ENCODE results near the gene PGA3.
"Not testable (repeated sequence)": the region's sequence is repeated elsewhere in the genome, so short reads cannot be mapped to it uniquely, and the experiment has no call there.

Gene PGA3

GRCh38 chr11:61202950-61203746 is at the start of gene PGA3:
Gene PGA3 (plus strand): TSS chr11:61203515. CDS start chr11:61203565, 50 bp downstream.
- not testable (repeated sequence) for H3K9me3 ChIP-seq (ENCODE audit: low read length); H3K36me3 ChIP-seq (ENCODE audit: insufficient read depth, low read length); H3K4me1 ChIP-seq (ENCODE audit: insufficient read depth, low read length); H3K9ac ChIP-seq (ENCODE audit: low read length); H3K27me3 ChIP-seq (ENCODE audit: control insufficient read depth in 1 of 2, insufficient read depth in 2 of 2, low read length in 2 of 2); H3K27ac ChIP-seq (ENCODE audit: low read depth, low read length); H3K4me3 ChIP-seq (ENCODE audit: low read depth in 1 of 2, low read length in 2 of 2)

- H3K9ac ChIP-seq (ENCODE audit: low read length): no peak overlapping the region
- H3K27ac ChIP-seq (ENCODE audit: low read depth, low read length): peak overlapping the region; percentile 36
- H3K36me3 ChIP-seq (ENCODE audit: insufficient read depth, low read length): no peaks in the 10 kb centered on the region
- no peaks in the 10 kb centered on the region for H3K27me3 ChIP-seq (ENCODE audit: control insufficient read depth in 1 of 2, insufficient read depth in 2 of 2, low read length in 2 of 2)
- peak overlapping the region in 1 of 2 donors; percentile 26 for H3K4me3 ChIP-seq (ENCODE audit: low read depth in 1 of 2, low read length in 2 of 2)
- H3K4me1 ChIP-seq (ENCODE audit: insufficient read depth, low read length): peaks cover 60% of the 10 kb centered on the region
- H3K9me3 ChIP-seq (ENCODE audit: low read length): no peaks in the 10 kb centered on the region
These were observed 49.7 kb upstream of the PGA3 start for GRCh38 chr11:61153593-61154095.

- H3K27ac ChIP-seq (ENCODE audit: low read depth, low read length): no peak overlapping the region
- no peaks in the 10 kb centered on the region for H3K27me3 ChIP-seq (ENCODE audit: control insufficient read depth in 1 of 2, insufficient read depth in 2 of 2, low read length in 2 of 2)
- no peaks in the 10 kb centered on the region for H3K36me3 ChIP-seq (ENCODE audit: insufficient read depth, low read length)
- no peak overlapping the region for H3K4me3 ChIP-seq (ENCODE audit: low read depth in 1 of 2, low read length in 2 of 2)
- H3K4me1 ChIP-seq (ENCODE audit: insufficient read depth, low read length): peaks cover 58% of the 10 kb centered on the region
- no peak overlapping the region for H3K9ac ChIP-seq (ENCODE audit: low read length)
- H3K9me3 ChIP-seq (ENCODE audit: low read length): no peaks in the 10 kb centered on the region
These were observed 48.8 kb upstream of the PGA3 start for GRCh38 chr11:61154528-61154927.

GRCh38 chr11:61155312-61155711 is 48.0 kb upstream of the PGA3 start:
- Histone ChIP-seq H3K9me3 (ENCODE audit: low read length) (no peaks in the 10 kb centered on the region), H3K36me3 (ENCODE audit: insufficient read depth, low read length) (no peaks in the 10 kb centered on the region), H3K4me3 (ENCODE audit: low read depth in 1 of 2, low read length in 2 of 2) (no peak overlapping the region), H3K4me1 (ENCODE audit: insufficient read depth, low read length) (peaks cover 56% of the 10 kb centered on the region), H3K27ac (ENCODE audit: low read depth, low read length) (no peak overlapping the region), H3K27me3 (ENCODE audit: control insufficient read depth in 1 of 2, insufficient read depth in 2 of 2, low read length in 2 of 2) (no peaks in the 10 kb centered on the region), H3K9ac (ENCODE audit: low read length) (no peak overlapping the region)

GRCh38 chr11:61155741-61156140 is 47.6 kb upstream of the PGA3 start:
- Histone ChIP-seq H3K9ac (ENCODE audit: low read length) (no peak overlapping the region), H3K4me1 (ENCODE audit: insufficient read depth, low read length) (peaks cover 56% of the 10 kb centered on the region), H3K9me3 (ENCODE audit: low read length) (no peaks in the 10 kb centered on the region), H3K27me3 (ENCODE audit: control insufficient read depth in 1 of 2, insufficient read depth in 2 of 2, low read length in 2 of 2) (no peaks in the 10 kb centered on the region), H3K36me3 (ENCODE audit: insufficient read depth, low read length) (no peaks in the 10 kb centered on the region), H3K27ac (ENCODE audit: low read depth, low read length) (no peak overlapping the region), H3K4me3 (ENCODE audit: low read depth in 1 of 2, low read length in 2 of 2) (no peak overlapping the region)

- Histone ChIP-seq H3K4me1 (ENCODE audit: insufficient read depth, low read length) (peaks cover 44% of the 10 kb centered on the region), H3K9me3 (ENCODE audit: low read length) (no peaks in the 10 kb centered on the region), H3K27ac (ENCODE audit: low read depth, low read length) (no peak overlapping the region), H3K9ac (ENCODE audit: low read length) (no peak overlapping the region), H3K36me3 (ENCODE audit: insufficient read depth, low read length) (no peaks in the 10 kb centered on the region), H3K4me3 (ENCODE audit: low read depth in 1 of 2, low read length in 2 of 2) (no peak overlapping the region), H3K27me3 (ENCODE audit: control insufficient read depth in 1 of 2, insufficient read depth in 2 of 2, low read length in 2 of 2) (no peaks in the 10 kb centered on the region)
These were observed 45.6 kb upstream of the PGA3 start for GRCh38 chr11:61157743-61158142.

GRCh38 chr11:61158691-61159381 is 44.5 kb upstream of the PGA3 start:
- Histone ChIP-seq H3K4me3 (ENCODE audit: low read depth in 1 of 2, low read length in 2 of 2) (no peak overlapping the region), H3K4me1 (ENCODE audit: insufficient read depth, low read length) (peaks cover 33% of the 10 kb centered on the region), H3K36me3 (ENCODE audit: insufficient read depth, low read length) (no peaks in the 10 kb centered on the region), H3K27me3 (ENCODE audit: control insufficient read depth in 1 of 2, insufficient read depth in 2 of 2, low read length in 2 of 2) (no peaks in the 10 kb centered on the region), H3K27ac (ENCODE audit: low read depth, low read length) (peak overlapping the region; percentile 81), H3K9ac (ENCODE audit: low read length) (peak overlapping the region; percentile 35), H3K9me3 (ENCODE audit: low read length) (no peaks in the 10 kb centered on the region)

- Histone ChIP-seq H3K9ac (ENCODE audit: low read length) (peak overlapping the region; percentile 25), H3K27ac (ENCODE audit: low read depth, low read length) (peak overlapping the region; percentile 88), H3K9me3 (ENCODE audit: low read length) (no peaks in the 10 kb centered on the region), H3K36me3 (ENCODE audit: insufficient read depth, low read length) (no peaks in the 10 kb centered on the region), H3K27me3 (ENCODE audit: control insufficient read depth in 1 of 2, insufficient read depth in 2 of 2, low read length in 2 of 2) (no peaks in the 10 kb centered on the region), H3K4me3 (ENCODE audit: low read depth in 1 of 2, low read length in 2 of 2) (peak overlapping the region; percentile 63 to 76), H3K4me1 (ENCODE audit: insufficient read depth, low read length) (peaks cover 29% of the 10 kb centered on the region)
These were observed 42.7 kb upstream of the PGA3 start for GRCh38 chr11:61160487-61161189.

GRCh38 chr11:61161190-61162091 is 41.9 kb upstream of the PGA3 start, which contains the start of gene VPS37C:
Gene VPS37C (minus strand): TSS chr11:61161426. CDS start chr11:61138829, 22,597 bp downstream.
- Histone ChIP-seq H3K4me1 (ENCODE audit: insufficient read depth, low read length) (peaks cover 29% of the 10 kb centered on the region), H3K9ac (ENCODE audit: low read length) (peak within 1 kb of the TSS; percentile 25)

GRCh38 chr11:61162092-61162941 is 41.0 kb upstream of the PGA3 start:
- Histone ChIP-seq H3K4me3 (ENCODE audit: low read depth in 1 of 2, low read length in 2 of 2) (peak overlapping the region; percentile 63 to 76), H3K27me3 (ENCODE audit: control insufficient read depth in 1 of 2, insufficient read depth in 2 of 2, low read length in 2 of 2) (no peaks in the 10 kb centered on the region), H3K27ac (ENCODE audit: low read depth, low read length) (peak overlapping the region; percentile 88), H3K9me3 (ENCODE audit: low read length) (no peaks in the 10 kb centered on the region), H3K4me1 (ENCODE audit: insufficient read depth, low read length) (peaks cover 29% of the 10 kb centered on the region), H3K36me3 (ENCODE audit: insufficient read depth, low read length) (no peaks in the 10 kb centered on the region), H3K9ac (ENCODE audit: low read length) (peak overlapping the region; percentile 23)

More at GRCh38 chr11:61161190-61162091, 41.9 kb upstream of the PGA3 start, which contains the start of gene VPS37C:
- Histone ChIP-seq H3K27ac (ENCODE audit: low read depth, low read length) (peak within 1 kb of the TSS; percentile 88), H3K36me3 (ENCODE audit: insufficient read depth, low read length) (no peaks in the 10 kb centered on the region), H3K4me3 (ENCODE audit: low read depth in 1 of 2, low read length in 2 of 2) (peak within 1 kb of the TSS; percentile 63 to 76), H3K9me3 (ENCODE audit: low read length) (no peaks in the 10 kb centered on the region), H3K27me3 (ENCODE audit: control insufficient read depth in 1 of 2, insufficient read depth in 2 of 2, low read length in 2 of 2) (no peaks in the 10 kb centered on the region)
